Cardiac muscle cell (in vitro differentiated cells and primary cell): ENCODE data around the gene N4BP2L2. TPM values are rescaled to one million over a fixed set of nuclear protein-coding genes. Genes with fewer than 3 reads are reported as not detected.

Experiments
- DNase-seq, 2 donors: peaks; one replicate each; pipeline versions ENCODE4 v3.0.0 to v3.0.0-alpha.2; 2010 to 2017; ENCODE audit warnings: low read depth in 1 of 2, low spot score in 1 of 2
- H3K27ac ChIP-seq: fragments of 200-600 bp; sonication (generic); 2 replicates; pipeline ENCODE4 v1.5.1; 2016
- H3K27me3 ChIP-seq: fragments of 200-600 bp; sonication (generic); 2 replicates; pipeline ENCODE4 v1.6.0; 2016; ENCODE audit warnings: control low read depth
- H3K36me3 ChIP-seq: fragments of 200-600 bp; sonication (generic); 2 replicates; pipeline ENCODE4 v1.5.1; 2016; ENCODE audit warnings: control low read depth
- H3K4me1 ChIP-seq: fragments of 200-600 bp; sonication (generic); 2 replicates; pipeline ENCODE4 v1.8.1; 2017; ENCODE audit warnings: low read depth, mild to moderate bottlenecking, mixed run types
- H3K4me3 ChIP-seq: fragments of 200-600 bp; sonication (generic); 2 replicates; pipeline ENCODE4 v1.5.1; 2016; ENCODE audit warnings: mild to moderate bottlenecking
- H3K9me3 ChIP-seq: fragments of 200-600 bp; sonication (generic); 2 replicates; pipeline ENCODE4 v1.5.1; 2017; ENCODE audit warnings: low read depth, mild to moderate bottlenecking, control low read depth
- polyA plus RNA-seq: library from polyadenylated mRNA; unstranded; fragments of >200 nt; fragmentation: Nextera tagmentation; extraction: Ambion mirVana; gene quantifications from 2 replicates; pipeline ENCODE4 v1.2.1, GENCODE V29; 2016
- total RNA-seq: library from RNA; depleted of rRNA; stranded (reverse); fragments of >200 nt; gene quantifications from 2 replicates; pipeline ENCODE4 v1.2.3, GENCODE V29; 2016
- TF ChIP-seq, protein P1 (sequence below): IDR thresholded peaks from 2 replicates; pipeline ENCODE4 v1.5.1; 2012; ENCODE audit warnings: low read depth, mild to moderate bottlenecking, low read length

N4BP2L2 gene
- total and polyA plus RNA-seq, 2 experiments from 2014 or later: 96.8 to 137 TPM

DNA sequence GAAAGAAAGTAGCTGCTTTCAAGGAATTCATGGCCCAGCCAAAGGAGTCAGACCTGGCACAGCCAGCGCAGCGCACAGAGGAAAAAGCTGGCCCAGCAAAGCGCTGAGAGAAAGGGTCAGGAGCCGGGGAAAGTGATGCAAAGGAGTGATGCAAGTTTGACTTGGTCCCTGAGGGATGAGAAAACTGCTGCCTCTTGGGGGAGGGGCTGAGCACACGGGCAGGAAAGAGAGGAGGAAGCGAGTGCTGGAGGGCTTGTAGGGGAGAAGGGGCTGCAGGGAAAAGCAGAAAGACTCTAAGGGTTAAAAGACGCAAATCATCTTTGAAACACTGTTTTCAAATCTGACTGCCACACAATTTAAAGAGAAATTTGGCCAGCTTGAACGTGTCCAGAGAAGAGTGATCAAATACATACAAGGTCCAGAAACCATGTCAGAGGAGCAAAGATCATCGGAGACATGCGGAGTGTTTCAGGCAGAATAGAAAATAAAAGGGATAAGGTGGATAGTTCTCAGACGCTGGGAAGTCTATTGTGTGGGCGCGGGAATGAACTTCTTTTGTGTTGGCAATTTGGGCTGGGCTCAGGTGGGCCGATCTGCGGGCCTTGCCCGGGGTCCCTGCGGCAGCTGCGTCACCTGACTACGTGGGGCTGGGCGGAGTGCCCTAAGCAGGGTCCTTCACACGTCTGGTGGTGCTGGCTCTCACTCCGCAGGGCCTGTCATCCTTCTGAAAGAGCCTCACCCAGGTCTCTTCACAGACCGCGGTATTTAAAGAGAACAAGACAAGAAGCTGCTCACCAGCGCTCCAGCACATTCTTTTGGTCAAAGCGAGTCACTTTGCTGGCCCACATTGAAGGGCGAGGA lies 128.8 kb downstream of the N4BP2L2 start:
- H3K27me3 ChIP-seq: peaks cover 8% of the 10 kb centered on the region
- H3K4me1 ChIP-seq: no peaks in the 10 kb centered on the region
- TF ChIP-seq, protein P1, sequence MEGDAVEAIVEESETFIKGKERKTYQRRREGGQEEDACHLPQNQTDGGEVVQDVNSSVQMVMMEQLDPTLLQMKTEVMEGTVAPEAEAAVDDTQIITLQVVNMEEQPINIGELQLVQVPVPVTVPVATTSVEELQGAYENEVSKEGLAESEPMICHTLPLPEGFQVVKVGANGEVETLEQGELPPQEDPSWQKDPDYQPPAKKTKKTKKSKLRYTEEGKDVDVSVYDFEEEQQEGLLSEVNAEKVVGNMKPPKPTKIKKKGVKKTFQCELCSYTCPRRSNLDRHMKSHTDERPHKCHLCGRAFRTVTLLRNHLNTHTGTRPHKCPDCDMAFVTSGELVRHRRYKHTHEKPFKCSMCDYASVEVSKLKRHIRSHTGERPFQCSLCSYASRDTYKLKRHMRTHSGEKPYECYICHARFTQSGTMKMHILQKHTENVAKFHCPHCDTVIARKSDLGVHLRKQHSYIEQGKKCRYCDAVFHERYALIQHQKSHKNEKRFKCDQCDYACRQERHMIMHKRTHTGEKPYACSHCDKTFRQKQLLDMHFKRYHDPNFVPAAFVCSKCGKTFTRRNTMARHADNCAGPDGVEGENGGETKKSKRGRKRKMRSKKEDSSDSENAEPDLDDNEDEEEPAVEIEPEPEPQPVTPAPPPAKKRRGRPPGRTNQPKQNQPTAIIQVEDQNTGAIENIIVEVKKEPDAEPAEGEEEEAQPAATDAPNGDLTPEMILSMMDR: no peak
- no peaks in the 10 kb centered on the region for H3K36me3 ChIP-seq
- H3K9me3 ChIP-seq: no peaks in the 10 kb centered on the region
- DNase-seq: peak; percentile 46 to 91
- no peak overlapping the region for H3K27ac ChIP-seq
- peak overlapping the region; percentile 31 for H3K4me3 ChIP-seq

DNA sequence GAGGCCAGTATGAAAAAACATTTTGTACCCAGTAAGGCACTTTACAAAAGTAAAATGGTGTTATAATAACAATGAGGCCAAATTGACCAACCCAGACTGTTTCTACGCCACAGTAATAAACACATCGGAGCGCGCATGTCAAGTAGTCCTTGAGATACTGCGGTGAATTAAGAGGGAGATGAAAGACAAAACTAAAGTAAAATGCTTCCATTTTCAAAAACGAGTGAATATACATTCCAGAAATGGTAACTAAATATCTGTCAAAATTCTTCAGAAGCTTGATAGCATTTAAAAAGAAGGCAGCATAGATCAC lies 129.6 kb downstream of the N4BP2L2 start:
- H3K36me3 ChIP-seq: no peaks in the 10 kb centered on the region

GRCh38 chr13:32408296-32409000 lies 130.1 kb downstream of the N4BP2L2 start:
- no peaks in the 10 kb centered on the region for H3K4me1 ChIP-seq
- H3K27me3 ChIP-seq: peaks cover 8% of the 10 kb centered on the region
- no peak overlapping the region for H3K4me3 ChIP-seq
- TF ChIP-seq, protein P1: no peak
- DNase-seq: no peak
- H3K36me3 ChIP-seq: no peaks in the 10 kb centered on the region
- H3K27ac ChIP-seq: no peak overlapping the region
- no peaks in the 10 kb centered on the region for H3K9me3 ChIP-seq

More for the DNA sequence above, 129.6 kb downstream of the N4BP2L2 start:
- TF ChIP-seq, protein P1: no peak
- H3K27me3 ChIP-seq: peaks cover 8% of the 10 kb centered on the region
- DNase-seq: no peak
- no peaks in the 10 kb centered on the region for H3K4me1 ChIP-seq
- no peaks in the 10 kb centered on the region for H3K9me3 ChIP-seq
- no peak overlapping the region for H3K27ac ChIP-seq
- H3K4me3 ChIP-seq: no peak overlapping the region

GRCh38 chr13:32407854-32408253 lies 130.7 kb downstream of the N4BP2L2 start:
- Histone ChIP-seq H3K27me3 (peaks cover 8% of the 10 kb centered on the region), H3K9me3 (no peaks in the 10 kb centered on the region), H3K27ac (no peak overlapping the region), H3K4me3 (no peak overlapping the region), H3K36me3 (no peaks in the 10 kb centered on the region), H3K4me1 (no peaks in the 10 kb centered on the region)
- TF ChIP-seq, protein P1: no peak
- DNase-seq: no peak

DNA sequence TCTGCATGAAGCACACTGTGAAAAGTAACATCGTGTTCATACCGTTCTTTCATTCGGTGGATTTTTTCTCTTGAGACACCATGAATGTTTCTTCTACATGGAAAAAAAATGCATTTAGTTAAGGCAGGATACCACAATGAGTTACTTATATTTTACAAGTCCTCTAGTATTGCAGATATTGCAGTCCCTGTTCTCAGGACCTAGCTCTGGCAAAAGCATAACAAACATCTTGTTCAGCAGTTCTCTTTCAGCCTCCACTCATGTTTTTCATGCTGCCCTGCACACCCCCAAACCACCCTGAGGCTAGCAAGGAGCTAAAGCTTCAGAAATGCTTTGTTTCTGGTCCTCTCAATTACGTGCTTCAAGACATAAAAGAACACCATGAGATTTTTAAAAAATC lies 135.5 kb downstream of the N4BP2L2 start:
- Histone ChIP-seq H3K27me3 (no peaks in the 10 kb centered on the region), H3K9me3 (no peaks in the 10 kb centered on the region), H3K36me3 (no peaks in the 10 kb centered on the region), H3K4me1 (no peaks in the 10 kb centered on the region), H3K4me3 (no peak overlapping the region), H3K27ac (no peak overlapping the region)
- no peak for DNase-seq
- TF ChIP-seq, protein P1: no peak
